Mammary epithelial cell (primary cell): ENCODE results near the gene VAV2.

Experiments
- CTCF ChIP-seq, 2 donors: IDR thresholded peaks in 1 of 2; conservative IDR thresholded peaks in 1 of 2; 2 replicates each; pipeline ENCODE4 v1.5.1; 2011 to 2012; ENCODE audit warnings: inconsistent platforms in 2 of 2, low read length in 2 of 2, mild to moderate bottlenecking in 2 of 2, control low read depth in 1 of 2, low read depth in 1 of 2; ENCODE audit not compliant: insufficient read depth in 1 of 2; ENCODE audit errors: extremely low read depth in 1 of 2
- EZH2 ChIP-seq: IDR thresholded peaks from 2 replicates; pipeline ENCODE4 v1.6.1; 2012; ENCODE audit warnings: low read length, inconsistent platforms, borderline replicate concordance

GRCh38 chr9:133803745-133804144 is 188.4 kb downstream of the VAV2 start:
- TF ChIP-seq EZH2 (no peak), CTCF (conservative IDR thresholded peaks at IDR 0.05 in 1 of 2, IDR thresholded peaks at IDR 0.05 in 1 of 2; ENCODE audit: extremely low read depth in 1 of 2, insufficient read depth in 1 of 2, low read depth in 1 of 2, low read length in 2 of 2) (no peak)
